HG03095 (cell line): Measurements from ENCODE around the gene PAX8.

Source experiments
- ATAC-seq: cut with Tn5 transposase; IDR thresholded peaks from one replicate; pipeline ENCODE4 v1.9.1; 2021; ENCODE audit warnings: moderate library complexity; ENCODE audit not compliant: unreplicated experiment

PAX8 gene

GRCh38 chr2:113268621-113269360 lies 9.9 kb downstream of the PAX8 start:
- ATAC-seq = no peak

GRCh38 chr2:113266431-113266830 lies 12.3 kb downstream of the PAX8 start:
- no peak for ATAC-seq

GRCh38 chr2:113264713-113265403 lies 13.9 kb downstream of the PAX8 start:
- no peak for ATAC-seq

GRCh38 chr2:113263546-113263945 lies 15.2 kb downstream of the PAX8 start:
- no peak for ATAC-seq

- no peak for ATAC-seq
Observed at GRCh38 chr2:113260991-113261390, 17.7 kb downstream of the PAX8 start.

GRCh38 chr2:113258471-113259147 lies 20.1 kb downstream of the PAX8 start:
- ATAC-seq = no peak

GRCh38 chr2:113257516-113258264 lies 21.0 kb downstream of the PAX8 start:
- ATAC-seq = no peak

GRCh38 chr2:113255140-113256070 lies 23.3 kb downstream of the PAX8 start:
- no peak for ATAC-seq

- ATAC-seq = no peak
Observed at GRCh38 chr2:113253453-113253852, 25.3 kb downstream of the PAX8 start.

GRCh38 chr2:113252047-113252590 lies 26.6 kb downstream of the PAX8 start:
- no peak for ATAC-seq

- no peak for ATAC-seq
Observed at GRCh38 chr2:113251118-113251517, 27.6 kb downstream of the PAX8 start.

GRCh38 chr2:113248997-113249770 lies 29.5 kb downstream of the PAX8 start:
- ATAC-seq = no peak

- ATAC-seq = no peak
Observed at GRCh38 chr2:113246606-113247005, 32.1 kb downstream of the PAX8 start.

GRCh38 chr2:113245276-113245711 lies 33.4 kb downstream of the PAX8 start:
- ATAC-seq = no peak

- no peak for ATAC-seq
Observed at GRCh38 chr2:113242327-113242726, 36.4 kb downstream of the PAX8 start.

GRCh38 chr2:113240915-113241911 lies 37.5 kb downstream of the PAX8 start:
- ATAC-seq = no peak

GRCh38 chr2:113240150-113240914 lies 38.4 kb downstream of the PAX8 start:
- no peak for ATAC-seq
